ENCODE data around the gene IHH.

IHH gene

DNA sequence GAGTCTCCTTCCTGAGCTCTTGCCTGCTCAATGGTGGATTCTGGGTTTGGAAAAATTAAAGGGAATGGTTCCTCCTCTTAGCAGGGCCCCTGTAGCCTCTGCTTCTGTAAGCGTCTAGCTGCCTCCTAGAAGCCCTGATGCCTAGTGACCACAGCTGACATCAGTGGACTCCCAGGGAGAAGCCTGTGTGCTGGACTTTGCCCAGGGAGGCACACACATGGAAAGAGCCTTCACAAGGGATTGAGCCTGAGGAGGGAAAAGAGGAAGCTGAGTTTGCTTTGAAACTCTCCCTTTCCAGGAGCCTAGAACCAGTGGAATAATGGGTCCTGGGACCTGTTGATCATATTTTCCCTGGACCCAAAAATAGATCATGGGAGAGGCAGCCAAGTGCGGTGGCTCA, 18.0 kb downstream of the IHH start:
- Histone ChIP-seq H4K91ac (ENCODE audit: low read length) (no peak overlapping the region), H3K4me2 (ENCODE audit: low read length, poor library complexity, severe bottlenecking) (no peak overlapping the region), H2BK120ac (ENCODE audit: low read depth, low read length) (no peak overlapping the region), H3K4ac (ENCODE audit: low read depth in 1 of 2, low read length in 2 of 2) (no peak overlapping the region), H3K14ac (ENCODE audit: low read length in 2 of 2) (no peak overlapping the region), H3K79me1 (replicated peaks; ENCODE audit: low read length, poor library complexity, severe bottlenecking) (no peaks in the 10 kb centered on the region), H3K36me3 (ENCODE audit: control insufficient read depth in 1 of 2, insufficient read depth in 2 of 2, low read depth in 1 of 2, low read length in 2 of 2) (no peaks in the 10 kb centered on the region), H3K23ac (ENCODE audit: low read length in 2 of 2) (no peak overlapping the region), H3K9ac (ENCODE audit: low read length) (no peak overlapping the region), H3K27me3 (ENCODE audit: control insufficient read depth in 1 of 2, insufficient read depth in 1 of 2, low read length in 2 of 2) (peaks cover 79 to 89% of the 10 kb centered on the region in 2 experiments), H2BK15ac (ENCODE audit: low read depth, poor library complexity, severe bottlenecking) (no peak overlapping the region), H2AFZ (ENCODE audit: low read depth, low read length) (no peak overlapping the region), H3K9me3 (ENCODE audit: control insufficient read depth, low read length) (no peaks in the 10 kb centered on the region), H2AK5ac (ENCODE audit: low read length, severe bottlenecking) (no peak overlapping the region), H3K18ac (ENCODE audit: low read depth in 1 of 2, low read length in 2 of 2) (no peak overlapping the region), H4K8ac (ENCODE audit: low read length) (no peak overlapping the region), H3K4me3 (ENCODE audit: insufficient read depth in 1 of 2, low read depth in 1 of 2, low read length in 2 of 2) (no peak overlapping the region), H2BK12ac (ENCODE audit: low read length in 2 of 2) (no peak overlapping the region), H3K4me1 (ENCODE audit: control insufficient read depth, insufficient read depth, low read depth, low read length) (peaks cover 2% of the 10 kb centered on the region), H3K27ac (ENCODE audit: low read length, poor library complexity, severe bottlenecking) (no peak overlapping the region), H2BK5ac (ENCODE audit: low read depth, low read length, poor library complexity, severe bottlenecking) (no peak overlapping the region)
- WGBS: 77% methylated on average over 2 of the region's 2 CpGs
- no peak for DNase-seq

DNA sequence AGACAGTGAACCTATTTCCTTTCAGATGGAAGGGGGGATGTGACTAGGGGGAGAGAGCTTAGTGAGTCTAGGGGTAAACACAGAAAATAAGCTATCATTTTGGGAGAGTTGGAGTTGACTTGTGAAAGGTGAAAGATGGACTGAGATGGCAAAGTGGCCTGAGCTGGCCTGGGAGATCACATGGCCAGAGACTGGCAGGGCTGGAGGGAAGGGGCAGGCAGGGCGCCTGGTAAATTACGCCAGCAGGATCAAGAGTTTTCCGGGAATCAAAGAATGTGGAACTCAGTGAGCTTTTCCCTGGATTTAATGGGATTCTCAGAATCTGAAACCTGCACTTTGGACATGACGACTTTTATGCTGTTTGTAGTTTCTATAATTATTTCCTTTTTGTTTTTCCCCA, 18.6 kb downstream of the IHH start:
- Histone ChIP-seq H3K4me3 (ENCODE audit: insufficient read depth in 1 of 2, low read depth in 1 of 2, low read length in 2 of 2) (no peak overlapping the region), H3K9me3 (ENCODE audit: control insufficient read depth, low read length) (no peaks in the 10 kb centered on the region), H3K36me3 (ENCODE audit: control insufficient read depth in 1 of 2, insufficient read depth in 2 of 2, low read depth in 1 of 2, low read length in 2 of 2) (no peaks in the 10 kb centered on the region), H2AFZ (ENCODE audit: low read depth, low read length) (no peak overlapping the region), H3K18ac (ENCODE audit: low read depth in 1 of 2, low read length in 2 of 2) (no peak overlapping the region), H2BK12ac (ENCODE audit: low read length in 2 of 2) (no peak overlapping the region), H3K4ac (ENCODE audit: low read depth in 1 of 2, low read length in 2 of 2) (no peak overlapping the region), H2AK5ac (ENCODE audit: low read length, severe bottlenecking) (no peak overlapping the region), H2BK15ac (ENCODE audit: low read depth, poor library complexity, severe bottlenecking) (no peak overlapping the region), H3K14ac (ENCODE audit: low read length in 2 of 2) (no peak overlapping the region), H3K4me2 (ENCODE audit: low read length, poor library complexity, severe bottlenecking) (no peak overlapping the region), H2BK120ac (ENCODE audit: low read depth, low read length) (no peak overlapping the region), H2BK5ac (ENCODE audit: low read depth, low read length, poor library complexity, severe bottlenecking) (no peak overlapping the region), H4K91ac (ENCODE audit: low read length) (no peak overlapping the region), H3K9ac (ENCODE audit: low read length) (no peak overlapping the region), H4K8ac (ENCODE audit: low read length) (no peak overlapping the region), H3K4me1 (ENCODE audit: control insufficient read depth, insufficient read depth, low read depth, low read length) (peaks cover 2% of the 10 kb centered on the region), H3K27me3 (ENCODE audit: control insufficient read depth in 1 of 2, insufficient read depth in 1 of 2, low read length in 2 of 2) (peaks cover 78 to 88% of the 10 kb centered on the region in 2 experiments), H3K79me1 (replicated peaks; ENCODE audit: low read length, poor library complexity, severe bottlenecking) (no peaks in the 10 kb centered on the region), H3K27ac (ENCODE audit: low read length, poor library complexity, severe bottlenecking) (no peak overlapping the region), H3K23ac (ENCODE audit: low read length in 2 of 2) (no peak overlapping the region)
- 96% methylated on average over 3 of the region's 4 CpGs for WGBS
- no peak for DNase-seq

DNA sequence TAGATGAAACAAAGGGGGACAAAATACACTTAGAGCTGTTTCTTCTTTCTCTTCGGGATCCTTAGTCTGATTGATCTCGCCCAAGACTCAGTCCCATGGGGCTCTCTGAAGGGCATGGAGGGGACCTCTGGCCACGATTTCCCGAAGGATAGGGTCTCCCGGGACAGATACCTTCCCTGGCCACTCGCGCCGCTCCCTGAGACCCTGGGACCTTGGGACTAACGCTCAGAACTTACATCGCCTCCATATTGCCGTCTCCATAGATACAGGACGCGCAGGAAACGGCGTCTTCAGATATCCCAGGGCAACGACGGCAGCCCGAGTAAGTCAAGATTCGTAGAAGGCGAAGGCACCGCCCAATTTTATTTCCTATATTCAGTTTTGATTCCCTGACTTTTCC, 19.5 kb downstream of the IHH start, which contains the start of gene CFAP65:
Gene CFAP65, minus strand, starts transcription at position 265 of the 400 bp plus-strand sequence. CDS start 2,468 bp downstream, outside the sequence.
- H2BK12ac ChIP-seq (ENCODE audit: low read length in 2 of 2): no peak within 1 kb of the TSS
- H3K4me2 ChIP-seq (ENCODE audit: low read length, poor library complexity, severe bottlenecking): peak within 1 kb of the TSS; percentile 71
- no peaks in the 10 kb centered on the region for H3K9me3 ChIP-seq (ENCODE audit: control insufficient read depth, low read length)
- H3K4ac ChIP-seq (ENCODE audit: low read depth in 1 of 2, low read length in 2 of 2): no peak within 1 kb of the TSS
- 3% methylated on average over 21 of the region's 21 CpGs for WGBS
- no peak within 1 kb of the TSS for H3K18ac ChIP-seq (ENCODE audit: low read depth in 1 of 2, low read length in 2 of 2)
- no peak within 1 kb of the TSS for H2AK5ac ChIP-seq (ENCODE audit: low read length, severe bottlenecking)
- DNase-seq: peak; percentile 50
- H3K27me3 ChIP-seq (ENCODE audit: control insufficient read depth in 1 of 2, insufficient read depth in 1 of 2, low read length in 2 of 2): peaks cover 74 to 86% of the 10 kb centered on the region in 2 experiments
- peak within 1 kb of the TSS; percentile 83 for H2AFZ ChIP-seq (ENCODE audit: low read depth, low read length)
- no peak within 1 kb of the TSS for H3K23ac ChIP-seq (ENCODE audit: low read length in 2 of 2)
- no peak within 1 kb of the TSS for H2BK15ac ChIP-seq (ENCODE audit: low read depth, poor library complexity, severe bottlenecking)
- H3K9ac ChIP-seq (ENCODE audit: low read length): peak within 1 kb of the TSS; percentile 42
- H3K36me3 ChIP-seq (ENCODE audit: control insufficient read depth in 1 of 2, insufficient read depth in 2 of 2, low read depth in 1 of 2, low read length in 2 of 2): no peaks in the 10 kb centered on the region
- H3K14ac ChIP-seq (ENCODE audit: low read length in 2 of 2): no peak within 1 kb of the TSS
- no peak within 1 kb of the TSS for H3K27ac ChIP-seq (ENCODE audit: low read length, poor library complexity, severe bottlenecking)
- H3K79me1 ChIP-seq (replicated peaks; ENCODE audit: low read length, poor library complexity, severe bottlenecking): no peaks in the 10 kb centered on the region
- H3K4me3 ChIP-seq (ENCODE audit: insufficient read depth in 1 of 2, low read depth in 1 of 2, low read length in 2 of 2): peak within 1 kb of the TSS; percentile 24 to 80
- H2BK5ac ChIP-seq (ENCODE audit: low read depth, low read length, poor library complexity, severe bottlenecking): no peak within 1 kb of the TSS
- H3K4me1 ChIP-seq (ENCODE audit: control insufficient read depth, insufficient read depth, low read depth, low read length): peaks cover 2% of the 10 kb centered on the region
- no peak within 1 kb of the TSS for H4K8ac ChIP-seq (ENCODE audit: low read length)
- H4K91ac ChIP-seq (ENCODE audit: low read length): no peak within 1 kb of the TSS
- H2BK120ac ChIP-seq (ENCODE audit: low read depth, low read length): no peak within 1 kb of the TSS

DNA sequence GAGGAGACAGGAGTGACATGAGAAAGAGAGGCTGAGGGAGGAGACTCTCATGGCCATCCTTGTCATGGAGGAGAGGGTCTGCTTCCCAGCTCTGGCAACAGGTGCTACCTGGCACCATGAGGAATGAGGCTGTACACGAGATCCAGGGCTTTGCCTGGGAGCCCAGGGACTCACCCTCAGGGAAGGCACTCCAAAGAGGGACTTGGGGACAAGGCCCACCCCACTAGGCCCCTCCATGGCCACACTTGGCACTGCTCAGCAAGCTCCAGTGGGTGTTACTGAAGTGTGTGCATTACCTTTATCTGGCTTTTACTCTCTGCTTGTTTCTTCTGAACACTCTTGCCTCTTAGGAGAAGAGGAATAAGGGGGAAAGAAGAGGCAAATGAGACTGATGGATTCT, 22.1 kb downstream of the IHH start:
- Histone ChIP-seq H2BK15ac (ENCODE audit: low read depth, poor library complexity, severe bottlenecking) (no peak overlapping the region), H2AK5ac (ENCODE audit: low read length, severe bottlenecking) (no peak overlapping the region), H3K4me1 (ENCODE audit: control insufficient read depth, insufficient read depth, low read depth, low read length) (peaks cover 2% of the 10 kb centered on the region), H3K4me2 (ENCODE audit: low read length, poor library complexity, severe bottlenecking) (no peak overlapping the region), H3K27me3 (ENCODE audit: control insufficient read depth in 1 of 2, insufficient read depth in 1 of 2, low read length in 2 of 2) (peaks cover 78 to 93% of the 10 kb centered on the region in 2 experiments), H3K23ac (ENCODE audit: low read length in 2 of 2) (no peak overlapping the region), H2BK120ac (ENCODE audit: low read depth, low read length) (no peak overlapping the region), H2BK5ac (ENCODE audit: low read depth, low read length, poor library complexity, severe bottlenecking) (no peak overlapping the region), H4K8ac (ENCODE audit: low read length) (no peak overlapping the region), H4K91ac (ENCODE audit: low read length) (no peak overlapping the region), H3K27ac (ENCODE audit: low read length, poor library complexity, severe bottlenecking) (no peak overlapping the region), H3K36me3 (ENCODE audit: control insufficient read depth in 1 of 2, insufficient read depth in 2 of 2, low read depth in 1 of 2, low read length in 2 of 2) (no peaks in the 10 kb centered on the region), H3K4ac (ENCODE audit: low read depth in 1 of 2, low read length in 2 of 2) (no peak overlapping the region), H3K9ac (ENCODE audit: low read length) (no peak overlapping the region), H3K18ac (ENCODE audit: low read depth in 1 of 2, low read length in 2 of 2) (no peak overlapping the region), H2AFZ (ENCODE audit: low read depth, low read length) (no peak overlapping the region), H3K79me1 (replicated peaks; ENCODE audit: low read length, poor library complexity, severe bottlenecking) (no peaks in the 10 kb centered on the region), H3K9me3 (ENCODE audit: control insufficient read depth, low read length) (no peaks in the 10 kb centered on the region), H3K4me3 (ENCODE audit: insufficient read depth in 1 of 2, low read depth in 1 of 2, low read length in 2 of 2) (no peak overlapping the region), H2BK12ac (ENCODE audit: low read length in 2 of 2) (no peak overlapping the region), H3K14ac (ENCODE audit: low read length in 2 of 2) (no peak overlapping the region)
- no peak for DNase-seq
- WGBS: 8% methylated on average over 1 of the region's 1 CpG
